IPS-NIHi7 (cell line): ENCODE results near the gene GAPVD1.
A peak's percentile ranks its signal among the peaks of the same experiment; 100 is the strongest.
"Not testable (repeated sequence)": the region's sequence is repeated elsewhere in the genome, so short reads cannot be mapped to it uniquely, and the experiment has no call there.

Experiments
- DNase-seq: peaks from one replicate; pipeline ENCODE4 v3.0.0; 2012; ENCODE audit warnings: mixed read lengths; ENCODE audit errors: extremely low spot score

The GAPVD1 gene

DNA sequence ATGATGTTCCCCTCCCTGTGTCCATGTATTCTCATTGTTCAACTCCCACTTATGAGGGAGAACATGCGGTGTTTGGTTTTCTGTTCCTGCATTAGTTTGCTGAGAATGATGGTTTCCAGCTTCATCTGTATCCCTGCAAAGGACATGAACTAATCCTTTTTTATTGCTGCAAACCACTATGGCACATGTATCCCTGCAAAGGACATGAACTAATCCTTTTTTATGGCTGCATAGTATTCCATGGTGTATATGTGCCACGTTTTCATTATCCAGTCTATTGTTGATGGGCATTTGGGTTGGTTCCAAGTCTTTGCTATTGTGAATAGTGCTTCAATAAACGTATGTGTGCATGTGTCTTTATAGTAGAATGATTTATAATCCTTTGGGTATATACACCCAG, 54.7 kb downstream of the GAPVD1 start:
- DNase-seq, result not testable (repeated sequence)

DNA sequence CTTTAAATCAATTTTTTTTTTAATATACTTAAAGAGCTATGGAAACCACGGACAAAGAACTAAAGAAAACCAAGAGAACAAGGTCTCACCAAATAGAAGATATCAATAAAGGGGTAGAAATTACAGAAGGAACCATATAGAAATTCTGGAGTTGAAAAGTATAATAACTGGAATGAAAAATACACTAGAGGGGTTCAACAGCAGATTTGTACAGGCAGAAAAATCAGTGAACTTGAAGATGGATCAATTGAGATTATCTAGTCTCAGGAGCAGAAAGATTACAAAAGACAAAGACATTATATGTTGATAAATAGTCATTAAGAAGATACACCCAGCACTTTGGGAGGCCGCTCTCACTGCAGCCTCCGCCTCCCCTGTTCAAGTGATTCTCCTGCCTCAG, 56.1 kb downstream of the GAPVD1 start:
- DNase-seq, result no peak

- no peak for DNase-seq
These were observed 59.9 kb downstream of the GAPVD1 start for GRCh38 chr9:125321496-125321895.

GRCh38 chr9:125323615-125324014, 62.0 kb downstream of the GAPVD1 start:
- no peak for DNase-seq

GRCh38 chr9:125325826-125326225, 64.2 kb downstream of the GAPVD1 start:
- DNase-seq, result no peak

- DNase-seq, result no peak
These were observed 68.4 kb downstream of the GAPVD1 start for GRCh38 chr9:125329978-125330377.

- no peak for DNase-seq
These were observed 69.0 kb downstream of the GAPVD1 start for GRCh38 chr9:125330587-125330986.

- DNase-seq, result no peak
These were observed 70.9 kb downstream of the GAPVD1 start for GRCh38 chr9:125332527-125332926.

DNA sequence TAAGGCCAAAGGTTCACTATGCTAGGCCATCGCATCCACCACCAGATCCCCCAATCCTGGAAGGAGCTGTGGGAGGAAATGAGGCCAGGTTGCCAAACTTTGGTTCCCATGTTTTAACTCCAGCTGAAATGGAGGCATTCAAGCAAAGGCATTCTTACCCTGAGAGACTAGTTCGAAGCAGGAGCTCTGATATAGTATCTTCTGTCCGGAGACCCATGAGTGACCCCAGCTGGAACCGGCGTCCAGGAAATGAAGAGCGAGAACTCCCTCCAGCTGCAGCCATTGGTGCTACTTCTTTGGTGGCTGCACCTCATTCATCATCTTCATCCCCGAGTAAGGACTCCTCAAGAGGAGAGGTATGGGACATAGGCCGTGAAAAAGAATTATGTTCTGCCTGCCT, 75.6 kb downstream of the GAPVD1 start:
- peak; percentile 17 for DNase-seq

DNA sequence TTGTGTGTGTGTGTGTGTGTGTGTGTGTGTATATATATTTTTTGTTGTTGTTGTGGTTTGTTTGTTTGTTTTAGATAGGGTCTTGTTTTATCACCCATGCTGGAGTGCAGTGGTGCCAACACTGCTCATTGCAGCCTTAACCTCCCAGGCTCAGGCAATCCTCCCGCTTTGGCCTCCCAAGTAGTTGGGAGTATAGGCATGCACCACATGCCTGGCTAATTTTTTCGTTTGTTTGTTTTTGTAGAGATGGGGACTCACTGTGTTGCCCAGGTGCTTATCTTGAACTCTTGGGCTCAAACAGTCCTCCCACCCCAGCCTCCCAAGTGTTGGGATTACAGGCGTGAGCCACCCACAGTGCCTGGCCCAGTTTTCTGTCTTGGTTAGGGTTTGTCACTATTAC, 77.3 kb downstream of the GAPVD1 start:
- no peak for DNase-seq

DNA sequence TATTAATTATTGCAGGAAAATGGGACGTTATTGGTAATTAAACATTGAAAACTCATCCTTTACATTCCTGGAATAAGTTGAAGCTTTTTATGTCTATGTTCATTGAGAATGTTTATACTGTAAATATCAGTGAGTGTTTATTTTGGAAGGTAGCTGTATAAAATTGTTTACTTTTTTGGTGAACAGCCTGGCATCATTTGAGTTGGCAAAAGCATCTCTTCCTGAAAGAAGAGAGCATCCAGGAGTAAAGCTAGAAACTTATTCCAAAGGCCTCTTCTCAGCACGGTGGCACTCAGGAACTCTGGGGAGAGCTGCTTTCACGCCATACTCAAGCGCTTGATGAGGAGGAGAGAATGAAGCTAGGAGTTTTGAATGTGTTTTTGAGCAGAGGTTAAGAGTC, 79.9 kb downstream of the GAPVD1 start:
- no peak for DNase-seq

DNA sequence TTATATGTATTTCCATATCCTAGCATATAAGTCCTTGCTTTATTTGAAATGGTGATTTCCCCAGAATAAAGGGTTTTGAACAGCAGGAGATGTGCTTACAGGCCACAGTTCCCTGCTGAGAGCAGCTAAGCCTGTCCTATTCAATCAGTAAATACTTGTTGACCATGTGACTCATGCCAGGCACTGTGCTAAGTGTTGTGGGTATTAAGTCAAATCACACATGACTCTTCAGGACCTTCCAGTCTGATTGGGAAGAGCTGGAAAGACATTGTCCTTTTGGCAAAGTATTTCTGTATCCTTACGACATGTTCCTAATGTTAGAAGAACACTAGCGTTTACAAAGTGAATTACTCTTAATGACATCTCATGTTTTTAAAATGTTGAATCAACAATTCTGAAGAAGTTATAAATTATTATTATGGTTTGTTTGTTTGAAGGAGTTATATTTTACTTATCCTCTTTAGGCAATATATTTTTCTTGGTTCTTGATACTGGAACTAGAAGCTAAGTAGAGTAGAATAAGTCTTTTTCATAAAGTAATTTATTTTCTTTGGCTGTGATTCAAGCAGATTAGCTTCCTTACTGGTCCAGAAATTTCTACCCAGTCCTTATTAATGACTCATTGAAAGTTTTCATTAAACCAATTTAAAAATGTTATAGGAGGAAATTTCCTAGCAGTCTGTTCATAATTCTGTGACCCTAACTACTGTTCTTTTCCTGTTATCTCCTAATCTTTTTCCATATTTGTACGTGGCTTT, 82.1 kb downstream of the GAPVD1 start:
- peak; percentile 76 for DNase-seq

GRCh38 chr9:125346080-125346732, 84.6 kb downstream of the GAPVD1 start:
- DNase-seq, result no peak

- no peak for DNase-seq
These were observed 94.0 kb downstream of the GAPVD1 start for GRCh38 chr9:125355601-125356000.

GRCh38 chr9:125356032-125356431, 94.4 kb downstream of the GAPVD1 start:
- no peak for DNase-seq

GRCh38 chr9:125359011-125359410, 97.4 kb downstream of the GAPVD1 start:
- DNase-seq, result no peak

DNA sequence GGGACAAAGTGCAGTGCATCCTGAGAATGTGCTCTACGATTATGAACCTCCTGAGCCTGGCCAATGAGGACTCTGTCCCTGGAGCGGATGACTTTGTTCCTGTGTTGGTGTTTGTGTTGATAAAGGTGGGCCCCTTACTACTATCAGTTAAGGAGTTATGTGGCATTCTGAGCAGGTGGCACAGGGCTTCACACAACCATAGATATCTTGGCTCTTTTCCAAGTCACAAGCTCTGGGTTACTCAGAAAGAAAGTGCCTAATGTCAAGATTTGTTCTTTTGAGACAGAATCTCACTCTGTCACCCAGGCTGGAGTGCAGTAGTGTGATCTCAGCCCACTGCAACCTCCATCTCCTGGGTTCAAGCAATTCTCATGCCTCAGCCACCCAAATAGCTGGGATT, 99.0 kb downstream of the GAPVD1 start:
- no peak for DNase-seq

GRCh38 chr9:125361837-125362531, 100.4 kb downstream of the GAPVD1 start:
- peak; percentile 52 for DNase-seq

DNA sequence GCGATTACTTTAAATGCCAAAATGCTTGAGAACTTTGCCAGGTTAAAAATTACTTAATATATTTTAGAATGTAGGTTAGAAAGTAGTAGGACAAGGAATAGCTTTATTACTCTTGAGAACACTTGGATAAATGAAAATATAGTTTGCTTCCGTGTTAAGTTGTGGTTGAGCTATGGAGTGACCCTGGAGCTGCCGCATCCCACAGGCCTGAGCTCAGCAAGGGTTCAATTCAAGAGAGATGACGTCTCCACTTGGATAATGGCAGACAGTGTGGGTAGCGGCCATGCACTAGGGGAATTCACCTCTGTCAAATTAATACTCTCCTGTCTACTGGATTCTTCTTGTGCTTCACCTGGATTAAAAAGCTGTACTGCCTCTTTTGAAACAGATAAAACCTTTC, 105.0 kb downstream of the GAPVD1 start:
- DNase-seq, result no peak

GRCh38 chr9:125370786-125371185, 109.2 kb downstream of the GAPVD1 start:
- DNase-seq, result no peak

DNA sequence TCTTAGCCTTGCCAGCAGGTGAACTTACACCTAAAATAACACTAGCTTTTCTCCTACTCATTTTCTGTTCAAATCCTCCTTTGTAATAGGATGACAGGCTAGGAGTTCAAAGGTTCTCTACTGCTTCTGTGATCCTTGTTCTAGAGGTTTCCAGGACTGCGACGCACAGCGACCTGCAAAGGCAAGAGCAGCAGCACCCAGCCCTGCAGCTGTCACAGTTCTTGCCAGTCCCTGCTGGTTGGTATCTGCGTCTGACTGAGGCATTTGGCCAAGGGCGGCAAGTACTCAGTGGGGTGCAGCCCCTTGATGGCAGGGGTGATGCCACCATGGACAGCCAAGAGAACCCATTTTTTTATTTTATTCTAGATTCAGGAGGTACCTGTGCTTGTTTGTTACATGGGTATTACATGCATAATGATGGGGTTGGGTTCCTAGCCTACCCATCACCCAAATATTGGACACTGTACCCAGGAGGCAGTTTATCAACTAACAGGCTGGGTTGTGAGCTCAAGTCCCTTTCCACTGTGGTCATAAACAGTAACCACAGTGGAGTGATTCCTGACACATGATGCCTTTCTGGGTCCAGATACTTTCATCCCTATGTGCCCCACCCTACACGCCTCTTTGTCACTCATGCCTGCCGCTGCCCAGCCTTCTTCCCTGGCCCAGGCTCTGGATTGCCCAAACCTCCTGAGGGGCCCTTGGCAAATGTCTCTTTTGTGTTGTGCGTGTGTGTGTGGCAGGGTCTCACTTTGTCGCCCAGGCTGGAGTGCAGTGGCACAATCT, 111.0 kb downstream of the GAPVD1 start:
- DNase-seq, result no peak
